Suprapubic skin (tissue), 3 donors: ENCODE results near the gene KLHL29.

Source experiments
- POLR2A ChIP-seq, 2 donors: fragments of 450-650 bp; IDR thresholded peaks; one replicate each; pipeline ENCODE4 v1.6.1; 2017; ENCODE audit warnings: antibody characterized with exemption in 2 of 2, mild to moderate bottlenecking in 2 of 2, moderate library complexity in 2 of 2
- TF ChIP-seq, protein P1 (sequence below), 2 donors: fragments of 200-600 bp in 1 of 2; fragments of 450-650 bp in 1 of 2; sonication (generic) in 1 of 2; IDR thresholded peaks; one replicate each; pipeline ENCODE4 v1.5.1; 2016 to 2019; ENCODE audit warnings: antibody characterized with exemption in 2 of 2, mild to moderate bottlenecking in 1 of 2, moderate library complexity in 1 of 2

DNA sequence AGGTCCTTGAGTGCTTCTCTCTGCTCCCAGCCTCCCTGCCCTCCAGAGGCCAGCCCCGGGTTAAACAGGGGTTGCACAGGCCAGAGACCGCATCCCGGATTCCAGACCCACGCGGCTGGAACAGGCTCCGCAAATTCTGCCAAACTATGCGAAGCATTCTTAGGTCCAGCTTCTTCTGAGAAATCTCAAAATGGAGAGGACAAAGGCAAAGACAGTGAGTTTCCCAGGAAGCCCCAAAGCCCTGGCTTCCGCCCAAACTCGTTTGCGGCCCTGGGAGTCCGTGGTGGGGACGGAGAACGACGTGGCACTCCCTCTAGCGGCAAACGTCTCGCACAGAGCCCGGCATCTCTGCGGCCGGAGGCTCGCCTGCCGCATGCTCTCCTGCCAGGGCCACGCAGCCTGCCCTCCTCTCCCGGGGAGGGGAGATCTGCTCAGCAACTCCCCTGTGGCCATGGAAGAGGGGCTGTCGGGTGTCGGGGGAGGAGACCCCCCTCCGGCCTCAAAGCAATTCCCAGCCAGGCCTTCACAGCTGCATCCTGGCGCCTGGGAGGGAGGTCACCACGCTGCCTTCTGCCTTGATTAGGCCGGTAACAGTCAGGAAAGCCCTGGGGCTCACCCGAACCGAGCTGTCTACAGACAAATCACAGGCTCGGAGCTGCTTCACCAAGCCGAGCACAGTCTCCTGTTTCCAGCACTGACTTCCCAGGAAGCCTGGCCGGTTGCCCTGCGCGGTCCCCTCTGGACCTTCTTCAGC, 33.4 kb upstream of the KLHL29 start:
- no peak for TF ChIP-seq POLR2A (IDR thresholded peaks at IDR 0.05)
- TF ChIP-seq, protein P1, sequence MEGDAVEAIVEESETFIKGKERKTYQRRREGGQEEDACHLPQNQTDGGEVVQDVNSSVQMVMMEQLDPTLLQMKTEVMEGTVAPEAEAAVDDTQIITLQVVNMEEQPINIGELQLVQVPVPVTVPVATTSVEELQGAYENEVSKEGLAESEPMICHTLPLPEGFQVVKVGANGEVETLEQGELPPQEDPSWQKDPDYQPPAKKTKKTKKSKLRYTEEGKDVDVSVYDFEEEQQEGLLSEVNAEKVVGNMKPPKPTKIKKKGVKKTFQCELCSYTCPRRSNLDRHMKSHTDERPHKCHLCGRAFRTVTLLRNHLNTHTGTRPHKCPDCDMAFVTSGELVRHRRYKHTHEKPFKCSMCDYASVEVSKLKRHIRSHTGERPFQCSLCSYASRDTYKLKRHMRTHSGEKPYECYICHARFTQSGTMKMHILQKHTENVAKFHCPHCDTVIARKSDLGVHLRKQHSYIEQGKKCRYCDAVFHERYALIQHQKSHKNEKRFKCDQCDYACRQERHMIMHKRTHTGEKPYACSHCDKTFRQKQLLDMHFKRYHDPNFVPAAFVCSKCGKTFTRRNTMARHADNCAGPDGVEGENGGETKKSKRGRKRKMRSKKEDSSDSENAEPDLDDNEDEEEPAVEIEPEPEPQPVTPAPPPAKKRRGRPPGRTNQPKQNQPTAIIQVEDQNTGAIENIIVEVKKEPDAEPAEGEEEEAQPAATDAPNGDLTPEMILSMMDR (IDR thresholded peaks at IDR 0.05) = peak; percentile 43 to 83
